HCT116 (cell line): ENCODE data around the gene OTOL1. TPM values are rescaled to one million over a fixed set of nuclear protein-coding genes. Genes with fewer than 3 reads are reported as not detected.

Experiments used
- ATAC-seq: fragments of 200-7000 bp; cut with Tn5 transposase; 2 replicates; pipeline ENCODE4 v1.9.1; 2020; ENCODE audit warnings: mild to moderate bottlenecking, moderate library complexity
- BruUV-seq: library from RNA; stranded (reverse); fragments of 400-500 nt; replicated peaks from 2 replicates; lab custom pipeline; 2021; lab: Mats Ljungman, UMichigan
- CTCF ChIA-PET: fragments of 300-600 bp; sonication (Branson Sonifier 250); formaldehyde crosslinking; loops from one replicate; lab custom pipeline; 2021; ENCODE audit warnings: antibody characterized with exemption; lab: Charles Lee
- POLR2A ChIA-PET: fragments of 300-600, 350-600 bp; sonication (Branson Sonifier 250); formaldehyde crosslinking; loops from one replicate; lab custom pipeline; 2021; ENCODE audit warnings: antibody characterized with exemption; lab: Charles Lee
- RAD21 ChIA-PET, 2 experiments: fragments of 300-600 bp; sonication (Branson Sonifier 250); formaldehyde crosslinking; loops; one replicate each; lab custom pipeline; 2023; ENCODE audit warnings: low total read pairs in 2 of 2; ENCODE audit not compliant: uncharacterized antibody in 2 of 2, unreplicated experiment in 2 of 2, low non-redundant PET in 1 of 2; lab: Charles Lee
- DNase-seq: peaks from one replicate; pipeline ENCODE4 v3.0.0-alpha.2; 2010; ENCODE audit warnings: low read depth, low spot score
- H2AFZ ChIP-seq: fragments of 200-600 bp; shearing (Covaris generic), sonication (generic); 2 replicates; pipeline ENCODE4 v1.6.1; 2017; ENCODE audit warnings: low read depth, mixed run types, mixed read lengths, antibody characterized with exemption, low read length; ENCODE audit not compliant: poor library complexity, severe bottlenecking
- H3K27ac ChIP-seq: 2 replicates; pipeline ENCODE4 v1.5.1; 2012; ENCODE audit warnings: low read depth, low read length
- H3K27me3 ChIP-seq: fragments of 200-600 bp; sonication (generic); 2 replicates; pipeline ENCODE4 v1.6.1; 2016; ENCODE audit warnings: mixed run types, low read length, mixed read lengths; ENCODE audit not compliant: insufficient read depth
- H3K36me3 ChIP-seq, 2 experiments: fragments of 200-500 bp in 1 of 2; fragments of 200-600 bp in 1 of 2; sonication (Bioruptor generic) in 1 of 2; sonication (generic) in 1 of 2; 2 replicates each; pipeline versions ENCODE4 v1.5.1 to v1.6.1; 2014 to 2016; ENCODE audit warnings: low read length in 2 of 2, inconsistent platforms in 1 of 2, mixed read lengths in 1 of 2, mixed run types in 1 of 2; ENCODE audit not compliant: insufficient read depth in 2 of 2, control insufficient read depth in 1 of 2
- H3K4me1 ChIP-seq, 2 experiments: fragments of 200-600 bp in 1 of 2; sonication (generic) in 1 of 2; 2 replicates each; pipeline versions ENCODE4 v1.5.1 to v1.6.1; 2012 to 2017; ENCODE audit warnings: low read length in 2 of 2, inconsistent platforms in 1 of 2, mild to moderate bottlenecking in 1 of 2, mixed read lengths in 1 of 2, mixed run types in 1 of 2, moderate library complexity in 1 of 2; ENCODE audit not compliant: insufficient read depth in 2 of 2, control insufficient read depth in 1 of 2
- H3K4me2 ChIP-seq: fragments of 200-600 bp; sonication (generic); 2 replicates; pipeline ENCODE4 v1.6.1; 2017; ENCODE audit warnings: mixed run types, low read length, mixed read lengths
- H3K4me3 ChIP-seq, 2 experiments: fragments of 200-600 bp in 1 of 2; sonication (generic) in 1 of 2; replicated peaks in 1 of 2; 2 replicates each; pipeline ENCODE4 v1.5.1; 2011 to 2016; ENCODE audit warnings: low read length in 2 of 2, control low read depth in 1 of 2, low read depth in 1 of 2, mild to moderate bottlenecking in 1 of 2, mixed read lengths in 1 of 2, mixed run types in 1 of 2
- H3K79me2 ChIP-seq: fragments of 200-600 bp; sonication (generic); 2 replicates; pipeline ENCODE4 v1.6.1; 2017; ENCODE audit warnings: mild to moderate bottlenecking, mixed run types, low read length, moderate library complexity, mixed read lengths; ENCODE audit not compliant: insufficient read depth
- H3K9ac ChIP-seq: fragments of 200-600 bp; sonication (generic); 2 replicates; pipeline ENCODE4 v1.6.1; 2016; ENCODE audit warnings: low read length, mixed read lengths
- H3K9me2 ChIP-seq: fragments of 200-600 bp; sonication (generic), shearing (Covaris generic); 2 replicates; pipeline ENCODE4 v1.6.1; 2017; ENCODE audit warnings: mixed run types, mild to moderate bottlenecking, moderate library complexity; ENCODE audit not compliant: insufficient read depth
- H3K9me3 ChIP-seq, 2 experiments: fragments of 200-500 bp in 1 of 2; fragments of 200-600 bp in 1 of 2; sonication (Bioruptor generic) in 1 of 2; sonication (generic) in 1 of 2; 2 replicates each; pipeline ENCODE4 v1.6.1; 2014 to 2017; ENCODE audit warnings: low read length in 2 of 2, mixed read lengths in 2 of 2, inconsistent platforms in 1 of 2, low read depth in 1 of 2, mild to moderate bottlenecking in 1 of 2, mixed run types in 1 of 2, moderate library complexity in 1 of 2; ENCODE audit not compliant: control insufficient read depth in 1 of 2, insufficient read depth in 1 of 2
- H4K20me1 ChIP-seq: fragments of 200-600 bp; sonication (generic), shearing (Covaris generic); 2 replicates; pipeline ENCODE4 v1.6.1; 2017; ENCODE audit warnings: mixed run types, mild to moderate bottlenecking, moderate library complexity; ENCODE audit not compliant: insufficient read depth
- CBX3 ChIP-seq: IDR thresholded peaks from 2 replicates; pipeline ENCODE4 v1.6.1; 2012; ENCODE audit warnings: low read depth
- EZH2 ChIP-seq: fragments of 200-600 bp; sonication (generic); IDR thresholded peaks from 2 replicates; pipeline ENCODE4 v1.6.1; 2017; ENCODE audit warnings: antibody characterized with exemption, mixed run types
- EZH2phosphoT487 ChIP-seq: fragments of 200-600 bp; IDR thresholded peaks from 2 replicates; pipeline ENCODE4 v1.6.1; 2018; ENCODE audit warnings: antibody characterized with exemption, borderline replicate concordance
- MAX ChIP-seq: IDR thresholded peaks from 2 replicates; pipeline ENCODE4 v1.6.1; 2012
- RAD21 ChIP-seq: IDR thresholded peaks from 2 replicates; pipeline ENCODE4 v1.6.1; 2012; ENCODE audit warnings: low read depth, mild to moderate bottlenecking
- TCF7L2 ChIP-seq: IDR thresholded peaks from 2 replicates; pipeline ENCODE4 v1.7.0; 2011; ENCODE audit warnings: borderline replicate concordance, inconsistent platforms; ENCODE audit not compliant: insufficient read depth, insufficient read length; ENCODE audit errors: extremely low read depth
- YY1 ChIP-seq: IDR thresholded peaks from 2 replicates; pipeline ENCODE4 v1.6.1; 2011; ENCODE audit warnings: low read length, low read depth, moderate library complexity, mild to moderate bottlenecking; ENCODE audit not compliant: insufficient replicate concordance; ENCODE audit errors: extremely low read depth
- ZFX ChIP-seq: fragments of 450-650 bp; IDR thresholded peaks from 2 replicates; pipeline ENCODE4 v1.6.1; 2017
- intact Hi-C: fragments of 100-400 bp; cut with micrococcal nuclease; formaldehyde crosslinking; loops from 2 replicates; pipeline ENCODE4 v1.10.0; 2022
- total RNA-seq: library from RNA; stranded (reverse); gene quantifications from one replicate; pipeline ENCODE4 v1.2.1, GENCODE V29; 2021; ENCODE audit not compliant: unreplicated experiment
- TF ChIP-seq, protein P1 (sequence below): IDR thresholded peaks from 2 replicates; pipeline ENCODE4 v1.6.1; 2011; ENCODE audit warnings: mild to moderate bottlenecking, low read length, moderate library complexity; ENCODE audit not compliant: insufficient replicate concordance; ENCODE audit errors: extremely low read depth
- TF ChIP-seq, protein P2 (sequence below), 3 experiments: fragments of 200-600 bp in 1 of 3; sonication (generic) in 1 of 3; IDR thresholded peaks in 2 of 3; conservative IDR thresholded peaks in 1 of 3; 2 replicates each; pipeline ENCODE4 v1.5.1; 2012 to 2017; ENCODE audit warnings: low read depth in 2 of 3, low read length in 2 of 3, antibody characterized with exemption in 1 of 3, borderline replicate concordance in 1 of 3, control low read depth in 1 of 3, mild to moderate bottlenecking in 1 of 3, mixed read lengths in 1 of 3, mixed run types in 1 of 3, moderate library complexity in 1 of 3; ENCODE audit not compliant: insufficient read depth in 1 of 3
- TF ChIP-seq, protein P3 (sequence below): IDR thresholded peaks from 2 replicates; pipeline ENCODE4 v1.6.1; 2012

The OTOL1 gene
- total RNA-seq, 1 experiment from 2014 or later: not detected

DNA sequence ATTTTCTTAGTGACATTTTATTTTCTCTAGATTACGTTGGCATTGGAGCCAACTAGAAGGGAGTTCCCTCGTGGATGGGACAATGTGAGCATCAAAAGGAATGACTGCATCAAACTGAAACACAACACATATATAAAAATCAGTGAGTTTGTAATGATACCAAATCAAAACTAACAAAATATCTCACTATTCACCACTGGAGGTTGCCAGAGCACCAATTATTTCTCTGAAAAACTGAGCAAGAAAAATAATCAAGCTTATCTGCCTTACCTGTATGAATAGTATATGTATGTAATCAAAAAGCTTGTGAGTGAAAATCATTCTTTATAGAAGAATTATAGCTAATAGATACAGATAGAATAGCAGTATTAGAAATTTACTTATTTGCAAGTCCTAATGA lies 46.8 kb upstream of the OTOL1 start:
- no peak overlapping the region for H3K9ac ChIP-seq
- no peaks in the 10 kb centered on the region for H3K79me2 ChIP-seq
- no peaks in the 10 kb centered on the region for H3K9me2 ChIP-seq
- H3K27me3 ChIP-seq: no peaks in the 10 kb centered on the region
- BruUV-seq: no TSS peak
- H3K9me3 ChIP-seq: no peaks in the 10 kb centered on the region
- no peaks in the 10 kb centered on the region for H4K20me1 ChIP-seq
- H3K4me3 ChIP-seq: no peak overlapping the region
- H3K4me2 ChIP-seq: no peak overlapping the region
- H3K4me1 ChIP-seq: no peaks in the 10 kb centered on the region
- ATAC-seq (no peak), DNase-seq (no peak)
- H2AFZ ChIP-seq: no peak overlapping the region
- ChIA-PET POLR2A (no interaction called here), CTCF (interaction anchor here (1.0 kb wide), 1 partner anchor 26 kb away, joined by 4 read pairs; no protein-coding TSS in a partner anchor), RAD21 (no interaction called here)
- no peaks in the 10 kb centered on the region for H3K36me3 ChIP-seq
- TF ChIP-seq RAD21: peak; percentile 47
- TF ChIP-seq, protein P1, sequence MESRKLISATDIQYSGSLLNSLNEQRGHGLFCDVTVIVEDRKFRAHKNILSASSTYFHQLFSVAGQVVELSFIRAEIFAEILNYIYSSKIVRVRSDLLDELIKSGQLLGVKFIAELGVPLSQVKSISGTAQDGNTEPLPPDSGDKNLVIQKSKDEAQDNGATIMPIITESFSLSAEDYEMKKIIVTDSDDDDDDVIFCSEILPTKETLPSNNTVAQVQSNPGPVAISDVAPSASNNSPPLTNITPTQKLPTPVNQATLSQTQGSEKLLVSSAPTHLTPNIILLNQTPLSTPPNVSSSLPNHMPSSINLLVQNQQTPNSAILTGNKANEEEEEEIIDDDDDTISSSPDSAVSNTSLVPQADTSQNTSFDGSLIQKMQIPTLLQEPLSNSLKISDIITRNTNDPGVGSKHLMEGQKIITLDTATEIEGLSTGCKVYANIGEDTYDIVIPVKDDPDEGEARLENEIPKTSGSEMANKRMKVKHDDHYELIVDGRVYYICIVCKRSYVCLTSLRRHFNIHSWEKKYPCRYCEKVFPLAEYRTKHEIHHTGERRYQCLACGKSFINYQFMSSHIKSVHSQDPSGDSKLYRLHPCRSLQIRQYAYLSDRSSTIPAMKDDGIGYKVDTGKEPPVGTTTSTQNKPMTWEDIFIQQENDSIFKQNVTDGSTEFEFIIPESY: no peak
- TF ChIP-seq, protein P2, sequence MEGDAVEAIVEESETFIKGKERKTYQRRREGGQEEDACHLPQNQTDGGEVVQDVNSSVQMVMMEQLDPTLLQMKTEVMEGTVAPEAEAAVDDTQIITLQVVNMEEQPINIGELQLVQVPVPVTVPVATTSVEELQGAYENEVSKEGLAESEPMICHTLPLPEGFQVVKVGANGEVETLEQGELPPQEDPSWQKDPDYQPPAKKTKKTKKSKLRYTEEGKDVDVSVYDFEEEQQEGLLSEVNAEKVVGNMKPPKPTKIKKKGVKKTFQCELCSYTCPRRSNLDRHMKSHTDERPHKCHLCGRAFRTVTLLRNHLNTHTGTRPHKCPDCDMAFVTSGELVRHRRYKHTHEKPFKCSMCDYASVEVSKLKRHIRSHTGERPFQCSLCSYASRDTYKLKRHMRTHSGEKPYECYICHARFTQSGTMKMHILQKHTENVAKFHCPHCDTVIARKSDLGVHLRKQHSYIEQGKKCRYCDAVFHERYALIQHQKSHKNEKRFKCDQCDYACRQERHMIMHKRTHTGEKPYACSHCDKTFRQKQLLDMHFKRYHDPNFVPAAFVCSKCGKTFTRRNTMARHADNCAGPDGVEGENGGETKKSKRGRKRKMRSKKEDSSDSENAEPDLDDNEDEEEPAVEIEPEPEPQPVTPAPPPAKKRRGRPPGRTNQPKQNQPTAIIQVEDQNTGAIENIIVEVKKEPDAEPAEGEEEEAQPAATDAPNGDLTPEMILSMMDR (IDR thresholded peaks at IDR 0.05 in 2 of 3, conservative IDR thresholded peaks at IDR 0.05 in 1 of 3; ENCODE audit: borderline replicate concordance in 1 of 3, insufficient read depth in 1 of 3, low read depth in 2 of 3, low read length in 2 of 3): peak in 1 of 3 experiments; percentile 29; a peak in 2 of 6 replicates
- intact Hi-C loops: no loop called here
- no peak overlapping the region for H3K27ac ChIP-seq

DNA sequence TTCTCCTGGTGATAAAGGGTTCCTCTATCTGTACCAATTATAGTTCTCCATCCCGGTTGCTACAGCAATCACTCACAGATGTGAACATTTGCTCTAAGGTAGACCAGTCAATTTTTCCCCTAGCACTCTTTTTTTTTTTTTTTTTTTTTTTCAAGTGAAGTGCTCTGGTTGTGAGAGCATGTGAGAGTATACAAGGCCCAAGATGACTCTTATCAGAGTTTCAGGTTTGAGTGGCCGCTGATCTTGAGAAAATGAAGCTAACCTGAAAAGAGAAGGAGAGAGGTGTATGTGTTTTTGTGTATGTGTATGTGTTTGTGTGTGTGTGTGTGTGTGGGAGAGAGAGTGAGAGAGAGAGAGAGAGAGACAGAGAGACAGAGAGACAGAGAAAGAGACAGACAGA lies 44.4 kb upstream of the OTOL1 start:
- CTCF ChIA-PET: no interaction called here
- intact Hi-C loops: no loop called here
- no TSS peak for BruUV-seq
- Histone ChIP-seq H3K9ac (no peak overlapping the region), H3K4me3 (no peak overlapping the region), H3K9me3 (no peaks in the 10 kb centered on the region), H3K79me2 (no peaks in the 10 kb centered on the region), H3K9me2 (no peaks in the 10 kb centered on the region), H2AFZ (no peak overlapping the region), H3K4me2 (no peak overlapping the region), H3K4me1 (no peaks in the 10 kb centered on the region), H3K36me3 (no peaks in the 10 kb centered on the region), H3K27ac (no peak overlapping the region), H3K27me3 (no peaks in the 10 kb centered on the region), H4K20me1 (no peaks in the 10 kb centered on the region)
- ATAC-seq: no peak
- POLR2A ChIA-PET: no interaction called here
- RAD21 ChIA-PET: interaction anchor here in 1 of 2 experiments (0.7 kb wide), 1 partner anchor 449 kb away, joined by 3 read pairs; no protein-coding TSS in a partner anchor
- no peak for DNase-seq
- TF ChIP-seq EZH2phosphoT487 (no peak), TCF7L2 (no peak), EZH2 (no peak), ZFX (no peak), MAX (no peak), CBX3 (no peak), YY1 (no peak)
- TF ChIP-seq, protein P3, sequence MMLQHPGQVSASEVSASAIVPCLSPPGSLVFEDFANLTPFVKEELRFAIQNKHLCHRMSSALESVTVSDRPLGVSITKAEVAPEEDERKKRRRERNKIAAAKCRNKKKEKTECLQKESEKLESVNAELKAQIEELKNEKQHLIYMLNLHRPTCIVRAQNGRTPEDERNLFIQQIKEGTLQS: no peak
- TF ChIP-seq, protein P1: no peak
